GM21786 (cell line): ENCODE measurements around the gene SCD5.

ENCODE experiments used
- ATAC-seq: cut with Tn5 transposase; IDR thresholded peaks from one replicate; pipeline ENCODE4 v1.9.1; 2021; ENCODE audit not compliant: unreplicated experiment

The SCD5 gene

DNA sequence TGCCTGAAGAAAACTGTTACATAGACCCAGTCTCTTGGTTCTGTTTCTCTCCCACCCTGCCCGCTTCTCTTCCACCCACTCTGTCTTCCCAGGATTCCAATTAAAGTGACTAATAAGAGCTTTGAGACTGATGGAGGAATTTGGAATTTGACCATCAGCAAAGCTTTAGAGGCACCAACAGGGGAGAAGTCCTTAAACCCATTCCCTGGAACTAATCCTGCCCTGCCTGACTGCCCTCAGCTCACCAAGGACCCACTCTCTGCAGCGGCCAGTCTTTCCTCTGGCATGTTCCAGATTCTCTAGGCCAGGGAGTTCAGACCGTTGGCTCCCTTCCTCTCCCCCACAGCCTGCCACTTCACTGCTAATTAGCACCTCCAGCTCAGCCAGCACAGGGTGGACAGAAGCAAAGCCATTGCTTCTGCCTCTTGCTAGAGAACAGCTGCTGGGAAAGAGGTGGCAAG, 23.9 kb downstream of the SCD5 start:
- ATAC-seq = no peak

DNA sequence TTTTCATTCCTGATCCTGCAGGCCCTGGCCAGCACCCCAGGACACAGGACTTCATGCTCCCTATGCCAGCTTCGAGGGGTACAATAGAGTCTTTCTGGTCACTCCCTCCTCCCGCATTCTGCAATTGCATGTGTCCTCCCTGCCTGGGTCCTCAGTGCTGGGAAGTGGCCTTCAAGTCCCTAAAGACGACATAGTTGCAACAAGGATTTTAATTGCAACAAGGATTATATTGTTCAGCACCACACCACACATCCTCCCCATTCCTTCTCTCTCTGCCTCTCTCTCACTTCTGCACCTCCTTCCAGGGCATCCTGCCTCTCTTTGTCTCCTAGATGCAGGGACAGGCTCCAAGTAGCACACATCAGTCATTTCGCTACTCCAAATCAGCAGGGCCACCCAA, 25.5 kb downstream of the SCD5 start:
- ATAC-seq = no peak

DNA sequence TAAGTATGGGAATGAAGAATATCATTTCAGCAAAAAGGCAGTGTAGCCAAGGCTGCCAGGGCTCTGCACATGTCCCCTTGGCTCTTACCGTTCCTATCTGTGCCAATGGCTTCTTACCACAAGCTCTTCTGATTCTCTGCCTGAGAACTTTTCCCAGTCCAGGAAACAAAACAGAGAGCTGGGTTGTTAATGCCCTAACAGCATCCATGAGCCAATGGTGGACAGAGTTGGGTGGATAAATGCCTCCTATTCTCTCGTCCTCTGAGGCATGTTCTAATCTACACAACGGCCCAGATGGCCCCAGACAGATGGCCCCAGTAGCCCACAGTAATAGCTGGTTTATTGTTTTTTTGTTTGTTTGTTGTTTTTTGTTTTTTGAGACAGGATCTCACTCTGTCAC, 28.0 kb downstream of the SCD5 start:
- no peak for ATAC-seq

DNA sequence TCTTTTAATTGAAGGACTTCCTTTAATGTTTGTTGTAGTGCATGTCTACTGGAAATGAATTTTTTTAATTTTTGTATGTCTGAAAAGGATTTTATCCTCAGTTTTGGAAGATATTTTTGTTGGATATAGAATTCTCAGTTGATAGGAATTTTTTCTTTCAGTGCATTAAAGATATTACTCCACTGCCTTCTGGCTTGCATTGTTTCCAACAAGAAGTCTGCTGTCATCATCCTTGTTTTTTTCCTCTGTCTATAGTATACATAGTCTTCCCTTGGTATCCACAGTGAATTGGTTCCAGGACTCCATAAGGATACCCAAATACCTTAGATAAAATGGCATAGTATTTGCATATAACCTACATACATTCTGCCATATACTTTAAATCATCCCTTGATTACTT, 33.5 kb downstream of the SCD5 start:
- ATAC-seq = no peak

DNA sequence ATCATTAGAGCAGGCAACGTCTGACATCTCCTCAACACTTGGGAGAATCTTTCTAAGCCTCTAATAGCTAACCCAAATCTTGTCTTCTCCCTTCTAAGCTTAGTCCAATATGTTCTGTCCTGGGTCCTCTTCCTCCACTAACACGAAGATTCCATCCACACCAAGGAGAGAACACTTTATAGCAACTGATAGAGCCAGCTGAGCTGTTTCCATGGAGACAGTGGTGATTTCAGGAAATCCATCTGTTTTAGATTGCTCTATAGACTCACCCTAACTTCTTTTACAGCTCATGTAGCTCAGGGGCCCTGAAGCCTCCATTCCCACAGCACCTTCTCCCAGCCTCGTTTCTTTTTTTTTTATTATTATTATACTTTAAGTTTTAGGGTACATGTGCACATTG, 37.4 kb downstream of the SCD5 start:
- ATAC-seq = no peak

DNA sequence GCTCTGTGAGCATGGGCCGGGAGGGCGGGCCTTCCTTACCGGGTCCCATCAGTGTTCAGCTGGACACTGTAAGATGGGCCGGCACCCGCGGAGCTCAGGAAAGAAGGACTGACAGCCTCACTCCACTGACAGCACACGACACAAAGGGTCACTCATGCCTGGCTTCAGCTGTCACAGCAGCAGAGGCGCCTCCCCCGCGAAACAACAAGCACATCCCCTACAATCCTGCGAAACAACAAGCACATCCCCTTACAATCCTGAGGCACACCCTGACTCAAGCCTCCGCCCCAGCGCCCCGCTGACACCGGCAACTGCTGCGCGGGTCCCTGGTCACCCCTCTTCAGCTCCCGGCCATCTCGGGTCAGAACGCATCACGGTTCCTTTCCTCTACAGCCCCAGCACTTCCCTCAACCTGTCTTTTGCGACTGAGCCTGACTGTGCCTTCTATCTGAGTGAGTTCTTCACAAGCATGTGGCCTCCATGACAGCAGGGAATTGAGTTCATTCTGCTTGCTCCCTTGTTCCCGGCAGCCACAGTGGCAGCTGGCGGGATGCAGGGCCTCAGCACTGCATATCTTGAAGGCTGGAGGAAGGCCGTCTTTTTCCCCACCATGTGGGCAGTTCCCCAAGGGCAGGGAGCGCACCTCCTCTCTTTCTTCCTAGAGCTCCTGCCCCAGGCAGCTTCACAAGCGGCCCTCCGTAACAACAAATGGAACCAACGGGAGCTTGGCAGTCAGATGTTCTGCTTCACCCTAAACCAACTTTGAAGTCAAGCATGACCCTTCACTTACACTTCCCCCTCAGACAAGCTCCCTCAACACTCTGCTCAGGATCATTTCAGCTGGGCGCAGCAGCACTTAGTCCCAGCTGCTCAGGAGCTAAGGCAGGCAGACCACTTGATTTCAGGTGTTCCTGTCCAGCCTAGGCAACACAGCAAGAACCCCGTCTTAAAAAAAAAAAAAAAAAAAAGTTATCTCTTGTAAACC, 39.6 kb downstream of the SCD5 start:
- no peak for ATAC-seq

DNA sequence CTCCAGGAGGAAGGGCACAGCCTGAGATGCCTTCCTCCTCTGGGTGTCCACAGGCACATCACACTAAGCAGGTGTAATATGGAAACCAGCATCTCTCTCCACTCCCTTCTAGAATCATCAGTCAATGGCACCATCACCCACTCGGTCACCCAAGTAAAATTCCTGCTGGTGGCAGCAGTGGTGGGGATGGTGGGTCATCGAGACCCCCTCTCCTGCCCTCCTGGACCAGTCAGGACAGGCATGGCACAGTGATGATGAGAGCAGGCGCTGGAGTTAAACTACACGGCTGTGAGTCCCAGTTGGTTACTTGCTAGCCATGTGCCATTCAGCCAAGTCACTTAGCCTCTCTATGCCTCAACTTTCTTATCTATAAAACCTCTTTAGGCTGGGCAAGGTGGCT, 42.5 kb downstream of the SCD5 start:
- no peak for ATAC-seq

DNA sequence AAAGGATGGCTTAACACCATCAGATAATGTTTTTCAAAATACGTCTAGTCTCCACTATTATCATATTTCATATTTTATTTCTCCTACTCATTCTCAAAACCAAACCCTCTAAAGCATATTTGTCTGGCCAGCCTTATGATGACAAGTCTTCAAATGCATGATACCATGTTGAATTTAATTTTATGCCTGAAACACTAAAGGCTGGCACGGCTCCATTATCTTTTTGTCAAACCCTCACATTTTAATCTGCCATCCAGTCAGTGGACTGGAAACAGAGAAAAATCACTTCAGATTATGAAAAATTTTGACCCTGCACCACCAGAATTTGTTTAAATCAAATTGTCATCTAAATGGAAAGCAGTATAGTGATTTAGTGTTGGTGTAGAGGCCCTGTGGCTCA, 42.9 kb downstream of the SCD5 start:
- no peak for ATAC-seq

DNA sequence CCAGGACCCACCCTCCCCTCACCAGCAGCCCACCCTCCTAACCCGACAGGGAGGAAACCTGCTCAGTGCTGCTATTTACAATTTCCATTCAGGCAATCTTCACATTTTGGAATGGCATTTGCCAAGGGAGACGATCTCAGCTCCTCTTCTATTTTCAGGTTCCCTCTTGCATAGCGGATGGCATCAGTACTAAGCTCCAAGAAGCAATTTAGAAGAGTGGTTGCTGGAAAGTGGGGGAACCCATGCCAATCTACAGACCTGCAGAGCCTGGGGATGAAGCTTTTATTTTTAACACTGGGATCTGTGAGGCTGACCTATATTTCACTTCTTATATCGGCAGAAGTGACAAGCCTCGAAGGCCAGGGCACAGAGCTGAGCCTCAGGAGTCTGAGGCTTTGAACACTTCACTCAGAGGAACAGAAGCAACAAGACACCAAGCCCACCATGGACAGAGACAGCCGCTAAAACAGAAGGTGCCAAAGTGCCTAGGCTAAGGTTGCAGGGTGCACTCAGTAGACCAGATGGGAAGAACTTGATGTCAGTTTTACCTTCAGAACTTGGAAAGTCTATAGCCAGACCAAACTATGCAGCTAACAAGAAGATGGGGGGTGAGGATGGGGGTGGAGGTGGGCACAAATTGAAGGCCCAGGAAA, 44.0 kb downstream of the SCD5 start:
- no peak for ATAC-seq

DNA sequence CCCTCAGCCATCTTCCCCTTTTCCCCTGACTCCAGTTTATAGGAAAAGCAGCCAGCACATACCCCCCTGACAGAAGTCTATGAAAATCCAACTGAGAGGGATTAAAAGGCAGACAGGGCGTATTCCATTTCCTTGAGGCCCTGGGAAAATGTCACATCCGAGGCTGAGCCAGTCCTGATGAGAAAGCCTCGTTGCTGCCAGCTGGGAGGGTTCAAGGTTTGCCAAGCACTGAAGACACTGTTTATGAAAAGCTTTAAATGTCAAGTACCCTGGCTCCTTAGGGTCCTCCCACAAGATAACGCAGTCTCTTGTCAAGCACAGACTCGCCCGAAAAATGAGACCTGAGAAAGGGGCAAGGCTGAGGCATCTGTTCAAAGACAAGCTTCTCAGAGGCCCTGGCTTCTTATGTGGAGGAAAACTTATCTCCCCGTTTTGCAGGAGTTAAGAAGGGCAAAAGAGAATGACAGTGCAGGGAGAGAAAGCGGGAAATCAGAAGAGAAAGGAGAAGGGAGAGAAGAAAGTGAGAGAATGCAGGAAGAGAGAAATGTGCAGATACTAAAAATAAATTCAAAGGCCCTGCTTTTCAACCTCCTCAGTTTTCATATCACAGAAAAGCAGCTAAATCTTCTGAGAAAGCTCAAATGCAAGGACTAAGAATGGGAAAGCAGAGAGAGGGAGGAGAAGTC, 44.7 kb downstream of the SCD5 start:
- no peak for ATAC-seq

DNA sequence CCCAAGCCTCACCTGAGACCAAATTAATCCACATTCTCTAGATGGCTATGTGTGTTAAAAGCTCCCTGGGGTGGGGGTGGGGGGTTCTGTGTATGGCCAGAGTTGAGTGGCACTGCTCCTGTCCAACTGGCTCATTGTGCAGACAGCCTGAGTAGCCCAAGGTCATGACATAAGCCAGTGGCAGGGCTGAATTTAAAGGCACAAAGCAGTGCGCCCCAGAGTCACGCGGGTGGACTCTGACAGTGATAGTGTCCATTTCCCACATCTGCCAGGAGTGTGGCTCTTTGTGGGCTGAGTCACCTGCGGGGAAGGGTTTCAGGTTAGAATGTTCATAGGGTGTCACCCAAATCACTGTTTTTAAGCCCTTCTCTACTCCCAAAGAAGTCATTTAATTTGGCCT, 45.4 kb downstream of the SCD5 start:
- ATAC-seq = no peak

DNA sequence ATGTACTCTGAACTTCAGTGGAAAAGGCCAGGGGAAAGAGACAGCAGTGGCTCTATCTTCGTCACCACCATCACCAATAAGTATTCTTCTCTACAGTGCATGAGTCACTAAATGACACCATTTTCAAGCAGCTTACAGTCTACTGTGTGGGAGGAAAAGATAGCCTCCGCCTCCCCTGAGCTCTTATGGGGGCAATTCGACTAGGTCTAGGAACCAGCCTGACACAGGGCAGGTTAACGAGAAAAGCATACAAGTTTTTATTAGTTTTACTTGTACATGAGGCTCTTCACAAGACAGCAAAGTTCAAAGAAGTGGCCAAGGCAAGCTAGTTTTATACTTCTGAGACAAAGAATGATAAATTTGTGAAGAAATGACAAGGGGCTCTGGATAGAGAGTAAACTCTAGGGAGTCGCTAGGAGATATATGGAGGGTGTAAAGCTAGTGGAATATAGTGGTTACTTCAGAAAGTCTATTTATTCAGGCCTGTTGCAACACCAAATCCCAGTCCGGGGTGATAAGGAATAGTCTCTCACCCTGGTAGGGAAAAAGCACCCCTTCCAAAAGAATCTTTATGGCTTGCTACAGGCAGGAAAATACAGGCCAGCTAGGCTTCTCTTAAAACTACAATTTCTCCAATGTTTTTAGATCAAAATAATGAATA, 49.7 kb downstream of the SCD5 start:
- ATAC-seq = no peak

DNA sequence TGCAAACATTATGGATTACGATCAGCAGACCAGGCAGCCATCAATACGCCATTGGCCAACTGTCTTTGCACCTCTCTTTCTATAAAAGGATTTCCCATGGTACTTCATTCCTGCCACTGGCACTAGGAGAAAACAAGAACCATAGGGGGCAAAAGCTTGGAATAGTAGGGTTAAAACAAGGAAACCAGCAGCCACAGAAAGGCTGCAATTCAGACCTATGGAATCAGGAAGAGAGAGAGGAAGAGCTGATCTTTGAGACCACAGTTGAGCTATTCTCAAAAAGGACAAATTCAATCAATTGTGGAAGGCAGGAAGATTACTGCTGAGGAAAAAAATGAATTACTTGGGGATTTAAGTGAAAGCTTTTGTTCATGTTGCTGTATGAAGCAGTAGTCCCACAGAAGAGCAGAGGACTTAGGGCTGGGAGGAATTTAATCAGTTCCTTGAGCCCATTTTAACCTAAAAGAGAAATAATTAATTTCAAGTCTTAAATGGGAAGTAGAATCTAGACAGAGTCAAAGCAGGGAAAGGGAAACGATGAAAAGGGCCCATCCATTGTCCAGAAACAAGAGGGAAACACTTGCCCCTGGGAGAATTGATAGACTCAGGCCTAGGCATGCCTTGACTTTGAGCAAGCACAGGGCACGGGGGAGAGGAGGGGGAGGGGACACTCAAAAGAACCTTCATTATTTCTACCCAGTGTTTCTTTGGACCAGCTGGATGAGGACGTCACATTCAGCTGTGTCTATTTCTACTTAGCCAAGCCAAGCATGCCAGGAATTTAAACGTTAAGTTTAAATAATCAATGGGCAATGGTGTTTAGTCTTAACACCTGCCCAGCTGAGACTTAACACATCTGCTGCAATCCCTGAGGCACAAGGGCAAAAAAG, 50.7 kb downstream of the SCD5 start:
- no peak for ATAC-seq

DNA sequence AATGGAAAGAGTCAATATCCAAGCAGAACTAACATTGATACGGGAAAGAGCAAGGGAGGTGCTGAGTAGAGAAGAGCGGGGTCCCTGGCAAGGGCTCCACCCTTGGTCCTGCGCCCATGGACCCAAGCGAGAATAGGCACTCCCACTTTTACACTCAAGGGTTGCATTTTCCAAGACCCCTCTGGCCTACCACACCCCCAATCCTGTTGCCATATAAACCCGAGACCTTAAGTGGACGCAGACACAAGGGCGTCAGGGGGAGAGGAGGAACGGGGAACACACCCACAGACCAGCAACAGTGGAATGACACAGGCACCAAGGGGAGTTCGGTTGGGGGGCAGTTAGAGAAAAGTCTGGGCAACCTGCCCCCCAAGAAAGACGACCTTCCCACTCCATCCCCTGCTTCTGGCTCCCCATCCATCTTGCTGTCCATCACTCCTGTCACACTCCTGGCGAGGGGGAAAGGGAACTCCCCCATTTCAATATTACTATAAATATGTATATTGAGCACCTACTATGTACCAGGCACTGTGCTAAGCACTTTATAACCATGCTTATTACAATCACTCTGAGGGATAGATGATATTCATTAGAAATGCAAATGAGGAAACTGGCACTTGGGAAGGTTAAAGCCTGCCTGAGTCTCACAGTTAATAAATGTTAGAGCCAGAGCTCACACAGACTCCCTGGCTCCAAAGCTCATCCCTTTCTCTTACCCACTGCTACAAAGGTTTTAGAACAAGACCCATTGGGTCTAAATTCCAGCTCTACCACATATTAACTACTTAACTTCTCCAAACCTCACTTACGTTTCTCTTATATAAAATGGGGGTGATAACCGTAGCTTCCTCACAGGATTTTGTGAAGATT, 51.7 kb downstream of the SCD5 start:
- no peak for ATAC-seq

DNA sequence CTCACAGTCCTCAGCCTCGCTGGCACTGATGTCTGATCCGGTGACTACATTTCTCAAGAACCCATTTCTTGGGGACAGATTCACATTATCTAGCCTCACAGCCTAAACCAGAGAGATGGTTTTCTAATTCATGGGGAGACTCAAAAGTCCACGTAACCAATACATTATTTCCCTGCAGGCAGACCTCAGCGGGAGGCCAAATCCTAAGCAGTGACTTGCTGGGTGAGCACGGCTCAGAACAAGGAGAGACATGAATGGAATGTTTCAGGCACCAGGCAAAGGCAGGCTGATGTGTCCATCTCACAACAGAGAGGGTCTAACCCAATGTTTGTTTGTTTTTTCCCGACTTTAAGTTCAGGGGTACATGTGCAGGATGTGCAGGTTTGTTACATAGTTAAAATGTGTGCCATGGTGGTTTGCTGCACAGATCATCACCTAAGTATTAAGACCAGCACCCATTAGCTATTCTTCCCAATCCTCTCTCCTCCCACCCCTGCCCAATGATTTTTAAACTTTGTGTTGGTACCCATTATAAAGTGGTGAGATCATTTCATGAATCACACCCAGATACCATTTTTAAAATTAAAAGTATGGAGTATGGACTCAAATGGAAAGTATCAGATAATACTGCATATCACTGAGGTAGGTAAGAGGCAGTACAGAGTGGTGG, 53.3 kb downstream of the SCD5 start:
- ATAC-seq = no peak

DNA sequence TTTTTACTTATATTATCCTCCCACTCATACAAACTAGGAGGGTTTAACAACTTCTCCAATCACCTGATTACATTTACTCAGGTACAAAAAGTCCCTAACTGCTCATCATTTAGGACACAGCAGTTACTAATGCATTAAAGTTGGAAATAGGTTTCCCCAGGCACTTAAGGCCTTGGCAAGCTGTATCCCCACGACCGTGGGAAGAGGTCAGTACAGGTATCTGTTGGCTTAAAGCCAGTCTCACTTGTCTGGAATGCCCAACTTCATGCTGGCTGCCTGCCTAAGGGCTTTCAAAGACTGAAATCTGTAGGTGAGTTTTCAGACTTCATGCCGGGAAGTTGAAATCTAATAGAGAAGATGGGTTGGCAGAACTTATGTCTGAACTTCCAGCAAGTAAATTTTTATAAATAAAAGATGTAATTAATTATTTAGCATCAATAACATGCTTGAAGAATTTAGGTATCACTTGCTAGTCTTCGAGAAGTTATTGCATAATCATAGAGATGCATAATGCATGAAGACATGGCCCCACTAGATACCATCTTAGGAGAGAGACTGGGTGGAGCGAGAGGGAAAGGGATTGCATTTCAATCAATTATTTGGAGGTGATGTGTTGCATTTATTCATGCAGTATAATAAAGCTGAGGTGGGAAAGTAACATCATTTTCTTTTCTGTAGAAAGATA, 54.2 kb downstream of the SCD5 start:
- no peak for ATAC-seq

DNA sequence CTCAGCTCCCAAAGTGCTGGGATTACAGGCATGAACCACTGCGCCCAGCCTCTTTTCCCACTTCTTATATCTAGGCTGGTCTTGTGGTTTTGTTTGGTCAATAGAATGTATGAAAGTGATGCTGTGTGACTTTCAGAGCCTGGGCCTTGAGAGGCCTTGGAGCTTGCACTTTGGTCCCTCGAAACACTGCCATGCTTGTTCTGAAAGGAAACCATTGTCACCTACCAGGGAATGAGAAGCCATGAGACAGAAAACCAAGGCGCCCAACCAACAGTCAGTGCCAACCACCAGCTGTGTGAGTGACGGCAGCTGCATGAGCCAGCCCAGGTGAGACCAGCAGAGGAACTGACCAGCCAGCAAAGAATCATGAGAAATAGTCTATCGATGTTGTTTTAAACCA, 57.4 kb downstream of the SCD5 start:
- no peak for ATAC-seq
